ENCODE results near the gene BPI. TPM values are rescaled to one million over a fixed set of nuclear protein-coding genes. Genes with fewer than 3 reads are reported as not detected.

Gene BPI
- total and polyA plus RNA-seq, 11 donors, result 0.18 to 2.9 (median 0.32) TPM; not detected in 7

GRCh38 chr20:38298768-38299288 is 5.1 kb upstream of the BPI start:
- no peaks in the 10 kb centered on the region for H3K9me3 ChIP-seq
- TF ChIP-seq POLR2A (IDR thresholded peaks at IDR 0.05) (no peak), CTCF (IDR thresholded peaks at IDR 0.05) (no peak)
- WGBS, 4 donors, result 26 to 43% (median 35%) methylated on average over 9 to 13 of the region's 13 CpGs
- DNase-seq (peak; percentile 74 to 87 (median 78)), ATAC-seq (peak; percentile 81 to 95 (median 93))
- H3K4me3 ChIP-seq, result no peak overlapping the region
- no peaks in the 10 kb centered on the region for H3K36me3 ChIP-seq
- H3K27me3 ChIP-seq, result peaks cover 0 to 9% (median 0%) of the 10 kb centered on the region in 9 donors
- peaks cover 0 to 35% (median 10%) of the 10 kb centered on the region in 12 donors for H3K4me1 ChIP-seq
- H3K27ac ChIP-seq, result peak overlapping the region; percentile 57 to 85 (median 73)
- intact Hi-C loops (cut with DNase I), result loop anchor here in 3 of 10 donors (5.0 to 10.0 kb wide), 2 partner anchors 64 to 67 kb away; no protein-coding TSS in a partner anchor

GRCh38 chr20:38299963-38300362 is 4.0 kb upstream of the BPI start:
- H3K9me3 ChIP-seq, result no peaks in the 10 kb centered on the region
- ATAC-seq (no peak), DNase-seq (no peak)
- H3K4me3 ChIP-seq, result no peak overlapping the region
- H3K27me3 ChIP-seq, result peaks cover 0 to 15% (median 0%) of the 10 kb centered on the region in 9 donors
- TF ChIP-seq POLR2A (IDR thresholded peaks at IDR 0.05) (no peak), CTCF (IDR thresholded peaks at IDR 0.05) (no peak)
- 82 to 87% (median 85%) methylated on average over 5 to 6 of the region's 6 CpGs for WGBS, 4 donors
- intact Hi-C loops (cut with DNase I), result loop anchor here in 3 of 10 donors (5.0 to 10.0 kb wide), 2 partner anchors 65 to 68 kb away; no protein-coding TSS in a partner anchor
- H3K27ac ChIP-seq, result peak overlapping the region in 5 of 12 donors; percentile 68 to 85 (median 77)
- peaks cover 0 to 44% (median 10%) of the 10 kb centered on the region in 12 donors for H3K4me1 ChIP-seq
- no peaks in the 10 kb centered on the region for H3K36me3 ChIP-seq

- TF ChIP-seq POLR2A (IDR thresholded peaks at IDR 0.05) (no peak), CTCF (IDR thresholded peaks at IDR 0.05) (no peak)
- no peaks in the 10 kb centered on the region for H3K36me3 ChIP-seq
- ATAC-seq (no peak), DNase-seq (no peak)
- intact Hi-C loops (cut with DNase I), result no loop called here
- peak overlapping the region in 1 of 12 donors; percentile 85 for H3K27ac ChIP-seq
- H3K4me3 ChIP-seq, result no peak overlapping the region
- H3K9me3 ChIP-seq, result no peaks in the 10 kb centered on the region
- H3K4me1 ChIP-seq, result peaks cover 0 to 44% (median 10%) of the 10 kb centered on the region in 12 donors
- 79 to 97% (median 90%) methylated on average over 4 of the region's 4 CpGs for WGBS, 4 donors
- H3K27me3 ChIP-seq, result peaks cover 0 to 19% (median 0%) of the 10 kb centered on the region in 9 donors
These were observed 3.5 kb upstream of the BPI start for GRCh38 chr20:38300438-38300837.

- Histone ChIP-seq H3K4me3 (no peak overlapping the region), H3K9me3 (no peaks in the 10 kb centered on the region), H3K27ac (no peak overlapping the region), H3K4me1 (peaks cover 0 to 44% (median 10%) of the 10 kb centered on the region in 12 donors), H3K27me3 (peaks cover 0 to 22% (median 0%) of the 10 kb centered on the region in 9 donors), H3K36me3 (no peaks in the 10 kb centered on the region)
- TF ChIP-seq POLR2A (IDR thresholded peaks at IDR 0.05) (no peak), CTCF (IDR thresholded peaks at IDR 0.05) (no peak)
- DNase-seq, result no peak
- WGBS, 4 donors, result 90 to 93% (median 91%) methylated on average over 3 of the region's 3 CpGs
- ATAC-seq, result no peak
- intact Hi-C loops (cut with DNase I), result no loop called here
These were observed 2.6 kb upstream of the BPI start for GRCh38 chr20:38301309-38301708.

Data from heart left ventricle (tissue), 16 donors.